Suprapubic skin (tissue), 4 donors: ENCODE results near the gene DNAI4. TPM values are rescaled to one million over a fixed set of nuclear protein-coding genes. Genes with fewer than 3 reads are reported as not detected.
"Not testable (repeated sequence)": the region's sequence is repeated elsewhere in the genome, so short reads cannot be mapped to it uniquely, and the experiment has no call there.

ENCODE experiments used
- DNase-seq, 2 donors: peaks; one replicate each; pipeline ENCODE4 v3.0.0-alpha.2; 2019; ENCODE audit warnings: low spot score in 2 of 2
- H3K27ac ChIP-seq: fragments of 200-600 bp; sonication (generic); one replicate; pipeline ENCODE4 v1.5.1; 2019
- H3K27me3 ChIP-seq: fragments of 200-600 bp; sonication (generic); one replicate; pipeline ENCODE4 v1.5.1; 2019
- H3K36me3 ChIP-seq: fragments of 200-600 bp; sonication (generic); one replicate; pipeline ENCODE4 v1.5.1; 2019
- H3K4me1 ChIP-seq: fragments of 200-600 bp; sonication (generic); one replicate; pipeline ENCODE4 v1.5.1; 2019
- H3K4me3 ChIP-seq: fragments of 200-600 bp; sonication (generic); one replicate; pipeline ENCODE4 v1.5.1; 2019; ENCODE audit warnings: mild to moderate bottlenecking
- H3K9me3 ChIP-seq: fragments of 200-600 bp; sonication (generic); one replicate; pipeline ENCODE4 v1.5.1; 2019
- CTCF ChIP-seq, 2 donors: fragments of 200-600 bp in 1 of 2; fragments of 450-650 bp in 1 of 2; sonication (generic) in 1 of 2; IDR thresholded peaks; one replicate each; pipeline ENCODE4 v1.5.1; 2016 to 2019; ENCODE audit warnings: antibody characterized with exemption in 2 of 2, mild to moderate bottlenecking in 1 of 2, moderate library complexity in 1 of 2
- EP300 ChIP-seq: sonication (generic); formaldehyde crosslinking; IDR thresholded peaks from one replicate; pipeline ENCODE4 v1.6.1; 2017; ENCODE audit warnings: antibody characterized with exemption
- POLR2A ChIP-seq, 2 donors: fragments of 450-650 bp; IDR thresholded peaks; one replicate each; pipeline ENCODE4 v1.6.1; 2017; ENCODE audit warnings: antibody characterized with exemption in 2 of 2, mild to moderate bottlenecking in 2 of 2, moderate library complexity in 2 of 2
- POLR2AphosphoS5 ChIP-seq, 3 donors: sonication (generic); formaldehyde crosslinking; IDR thresholded peaks; one replicate each; pipeline ENCODE4 v1.6.1; 2017; ENCODE audit warnings: antibody characterized with exemption in 3 of 3
- WGBS: methylation state at CpG from one replicate; pipeline ENCODE4 v1.1.5; 2018; 5-methylcytosine and 5-hydroxymethylcytosine counted together
- total RNA-seq, 4 donors: library from RNA; depleted of rRNA; stranded (reverse); fragments of >200 nt; gene quantifications; one replicate each; pipeline ENCODE4 v1.1.0, GENCODE V29; 2016

The DNAI4 gene
- total RNA-seq, 4 donors from 2014 or later: 1.5 to 3.7 (median 3.3) TPM

- H3K27me3 ChIP-seq: no peaks in the 10 kb centered on the region
- TF ChIP-seq EP300 (no peak), POLR2A (IDR thresholded peaks at IDR 0.05) (no peak), CTCF (IDR thresholded peaks at IDR 0.05) (no peak), POLR2AphosphoS5 (IDR thresholded peaks at IDR 0.05) (no peak)
These were observed 7.2 kb downstream of the DNAI4 start for GRCh38 chr1:66917476-66917875.

GRCh38 chr1:66916320-66916719, 8.3 kb downstream of the DNAI4 start:
- no peak overlapping the region for H3K4me3 ChIP-seq
- no peaks in the 10 kb centered on the region for H3K36me3 ChIP-seq
- no peaks in the 10 kb centered on the region for H3K4me1 ChIP-seq
- DNase-seq: no peak
- TF ChIP-seq POLR2A (IDR thresholded peaks at IDR 0.05): no peak
- TF ChIP-seq POLR2AphosphoS5 (IDR thresholded peaks at IDR 0.05): no peak
- no peak for TF ChIP-seq EP300
- TF ChIP-seq CTCF (IDR thresholded peaks at IDR 0.05): no peak
- no peaks in the 10 kb centered on the region for H3K9me3 ChIP-seq
- H3K27ac ChIP-seq: no peak overlapping the region
- WGBS: 46% methylated on average over 2 of the region's 2 CpGs
- H3K27me3 ChIP-seq: no peaks in the 10 kb centered on the region

More at GRCh38 chr1:66917476-66917875, 7.2 kb downstream of the DNAI4 start:
- Histone ChIP-seq H3K36me3 (no peaks in the 10 kb centered on the region), H3K27ac (no peak overlapping the region), H3K9me3 (no peaks in the 10 kb centered on the region), H3K4me3 (no peak overlapping the region), H3K4me1 (no peaks in the 10 kb centered on the region)
- 100% methylated on average over 1 of the region's 1 CpG for WGBS
- DNase-seq: no peak

GRCh38 chr1:66915203-66915602, 9.5 kb downstream of the DNAI4 start:
- not testable (repeated sequence) for H3K9me3 ChIP-seq, H3K27me3 ChIP-seq, H3K36me3 ChIP-seq, DNase-seq, H3K27ac ChIP-seq, H3K4me1 ChIP-seq, H3K4me3 ChIP-seq
- WGBS: 100% methylated on average over 1 of the region's 1 CpG

- 92% methylated on average over 3 of the region's 3 CpGs for WGBS
- Histone ChIP-seq H3K36me3 (no peaks in the 10 kb centered on the region), H3K4me1 (no peaks in the 10 kb centered on the region), H3K27me3 (no peaks in the 10 kb centered on the region), H3K4me3 (no peak overlapping the region), H3K9me3 (no peaks in the 10 kb centered on the region), H3K27ac (no peak overlapping the region)
- TF ChIP-seq POLR2AphosphoS5 (IDR thresholded peaks at IDR 0.05) (no peak), EP300 (no peak)
- DNase-seq: no peak
These were observed 30.9 kb downstream of the DNAI4 start for GRCh38 chr1:66893712-66894111.

- Histone ChIP-seq H3K36me3 (no peaks in the 10 kb centered on the region), H3K9me3 (no peaks in the 10 kb centered on the region), H3K27me3 (no peaks in the 10 kb centered on the region), H3K4me1 (no peaks in the 10 kb centered on the region), H3K4me3 (no peak overlapping the region), H3K27ac (no peak overlapping the region)
- no peak for DNase-seq
- TF ChIP-seq POLR2AphosphoS5 (IDR thresholded peaks at IDR 0.05): no peak
- TF ChIP-seq CTCF (IDR thresholded peaks at IDR 0.05): no peak
- TF ChIP-seq POLR2A (IDR thresholded peaks at IDR 0.05): no peak
- TF ChIP-seq EP300: no peak
- 85% methylated on average over 1 of the region's 1 CpG for WGBS
These were observed 34.0 kb downstream of the DNAI4 start for GRCh38 chr1:66890621-66891020.

GRCh38 chr1:66889030-66889429, 35.6 kb downstream of the DNAI4 start:
- WGBS: 98% methylated on average over 1 of the region's 1 CpG
- no peak for TF ChIP-seq CTCF (IDR thresholded peaks at IDR 0.05)
- TF ChIP-seq EP300: no peak
- no peak for TF ChIP-seq POLR2AphosphoS5 (IDR thresholded peaks at IDR 0.05)
- TF ChIP-seq POLR2A (IDR thresholded peaks at IDR 0.05): no peak
- DNase-seq: no peak
- H3K4me1 ChIP-seq: no peaks in the 10 kb centered on the region
- no peaks in the 10 kb centered on the region for H3K27me3 ChIP-seq
- H3K27ac ChIP-seq: no peak overlapping the region
- H3K9me3 ChIP-seq: no peaks in the 10 kb centered on the region
- no peaks in the 10 kb centered on the region for H3K36me3 ChIP-seq
- H3K4me3 ChIP-seq: no peak overlapping the region
